SK-N-SH (cell line): ENCODE data around the gene B4GALT6.

Experiments
- CTCF ChIP-seq: fragments of 200-600 bp; sonication (generic); IDR thresholded peaks from 2 replicates; pipeline ENCODE4 v1.6.1; 2017; ENCODE audit warnings: antibody characterized with exemption, mild to moderate bottlenecking, moderate library complexity
- EP300 ChIP-seq, 2 experiments: IDR thresholded peaks; 2 replicates each; pipeline versions ENCODE4 v1.4.0 to v1.6.1; 2012; ENCODE audit warnings: borderline replicate concordance in 1 of 2, low read depth in 1 of 2, low read length in 1 of 2
- FOSL2 ChIP-seq: IDR thresholded peaks from 2 replicates; pipeline ENCODE4 v1.4.0; 2012; ENCODE audit warnings: low read depth, mild to moderate bottlenecking, moderate library complexity, borderline replicate concordance
- GABPA ChIP-seq: IDR thresholded peaks from 2 replicates; pipeline ENCODE4 v1.4.0; 2012; ENCODE audit warnings: low read depth, mild to moderate bottlenecking
- IRF3 ChIP-seq: fragments of 150-350 bp; IDR thresholded peaks from 2 replicates; pipeline ENCODE4 v1.6.1; 2016; ENCODE audit warnings: mild to moderate bottlenecking, low read depth, low read length
- NFIC ChIP-seq: IDR thresholded peaks from 2 replicates; pipeline ENCODE4 v1.4.0; 2012; ENCODE audit warnings: borderline replicate concordance
- POLR2AphosphoS5 ChIP-seq: IDR thresholded peaks from 2 replicates; pipeline ENCODE4 v1.6.1; 2012; ENCODE audit warnings: low read depth, low read length
- SIN3A ChIP-seq: IDR thresholded peaks from 2 replicates; pipeline ENCODE4 v1.6.1; 2012; ENCODE audit warnings: low read depth, mild to moderate bottlenecking, low read length, moderate library complexity, borderline replicate concordance
- TAF1 ChIP-seq: IDR thresholded peaks from 2 replicates; pipeline ENCODE4 v1.6.1; 2012; ENCODE audit warnings: low read depth, mild to moderate bottlenecking, low read length, moderate library complexity, borderline replicate concordance
- YY1 ChIP-seq: IDR thresholded peaks from 2 replicates; pipeline ENCODE4 v1.4.0; 2012; ENCODE audit warnings: low read depth, mild to moderate bottlenecking
- TF ChIP-seq, protein P1 (sequence below): IDR thresholded peaks from 2 replicates; pipeline ENCODE4 v1.4.0; 2012; ENCODE audit warnings: low read depth, borderline replicate concordance
- TF ChIP-seq, protein P2 (sequence below): IDR thresholded peaks from 2 replicates; pipeline ENCODE4 v1.4.0; 2012; ENCODE audit warnings: low read depth
- TF ChIP-seq, protein P3 (sequence below): IDR thresholded peaks from 2 replicates; pipeline ENCODE4 v1.6.1; 2012; ENCODE audit warnings: mild to moderate bottlenecking, low read depth, low read length, moderate library complexity

DNA sequence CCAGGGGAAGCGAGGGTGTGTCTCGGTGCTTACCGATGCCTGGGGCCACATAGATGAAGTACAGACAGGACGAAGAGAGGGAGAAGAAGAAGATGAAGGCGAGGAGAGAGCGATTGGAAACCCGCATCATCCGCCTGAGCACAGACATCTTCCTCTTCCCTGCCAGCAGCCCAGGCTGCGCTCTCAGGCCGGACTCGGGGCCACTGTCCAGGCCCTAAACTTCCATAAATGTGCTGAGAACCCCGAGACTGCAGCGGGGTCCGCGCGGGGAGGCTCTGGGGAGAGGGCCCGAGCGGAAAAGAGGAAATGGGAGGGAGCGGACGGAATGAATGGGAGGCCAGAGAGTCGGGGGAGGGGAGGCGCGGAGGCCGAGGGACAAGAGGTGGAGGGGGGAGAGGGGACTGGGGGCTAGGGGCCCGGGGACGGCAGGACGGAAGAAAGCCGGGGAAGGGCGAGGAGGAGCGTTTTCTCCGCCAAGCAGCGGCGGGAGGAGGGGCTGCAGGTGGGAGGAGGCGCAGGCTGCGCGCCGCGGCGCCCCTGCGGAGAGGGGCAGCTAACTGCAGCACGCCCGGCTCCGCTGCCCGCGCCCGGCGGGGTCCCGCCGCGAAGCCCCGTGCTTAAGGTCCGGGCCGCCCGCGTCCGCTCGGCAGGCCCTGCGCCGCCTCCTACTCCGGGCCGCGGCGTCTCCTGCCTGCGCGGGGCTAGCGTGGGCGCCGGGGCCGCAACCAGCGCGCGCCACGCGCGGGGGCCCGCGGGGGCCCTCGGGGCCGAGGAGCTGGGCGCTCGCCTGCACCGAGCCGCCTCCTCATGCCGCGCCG, at the start of gene B4GALT6:
- TF ChIP-seq YY1: no peak
- no peak for TF ChIP-seq TAF1
- TF ChIP-seq NFIC: no peak
- TF ChIP-seq CTCF: no peak
- TF ChIP-seq, protein P1, sequence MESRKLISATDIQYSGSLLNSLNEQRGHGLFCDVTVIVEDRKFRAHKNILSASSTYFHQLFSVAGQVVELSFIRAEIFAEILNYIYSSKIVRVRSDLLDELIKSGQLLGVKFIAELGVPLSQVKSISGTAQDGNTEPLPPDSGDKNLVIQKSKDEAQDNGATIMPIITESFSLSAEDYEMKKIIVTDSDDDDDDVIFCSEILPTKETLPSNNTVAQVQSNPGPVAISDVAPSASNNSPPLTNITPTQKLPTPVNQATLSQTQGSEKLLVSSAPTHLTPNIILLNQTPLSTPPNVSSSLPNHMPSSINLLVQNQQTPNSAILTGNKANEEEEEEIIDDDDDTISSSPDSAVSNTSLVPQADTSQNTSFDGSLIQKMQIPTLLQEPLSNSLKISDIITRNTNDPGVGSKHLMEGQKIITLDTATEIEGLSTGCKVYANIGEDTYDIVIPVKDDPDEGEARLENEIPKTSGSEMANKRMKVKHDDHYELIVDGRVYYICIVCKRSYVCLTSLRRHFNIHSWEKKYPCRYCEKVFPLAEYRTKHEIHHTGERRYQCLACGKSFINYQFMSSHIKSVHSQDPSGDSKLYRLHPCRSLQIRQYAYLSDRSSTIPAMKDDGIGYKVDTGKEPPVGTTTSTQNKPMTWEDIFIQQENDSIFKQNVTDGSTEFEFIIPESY: no peak
- TF ChIP-seq, protein P2, sequence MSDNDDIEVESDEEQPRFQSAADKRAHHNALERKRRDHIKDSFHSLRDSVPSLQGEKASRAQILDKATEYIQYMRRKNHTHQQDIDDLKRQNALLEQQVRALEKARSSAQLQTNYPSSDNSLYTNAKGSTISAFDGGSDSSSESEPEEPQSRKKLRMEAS: no peak
- TF ChIP-seq POLR2AphosphoS5: no peak
- TF ChIP-seq FOSL2: no peak
- TF ChIP-seq GABPA: no peak
- TF ChIP-seq, protein P3, sequence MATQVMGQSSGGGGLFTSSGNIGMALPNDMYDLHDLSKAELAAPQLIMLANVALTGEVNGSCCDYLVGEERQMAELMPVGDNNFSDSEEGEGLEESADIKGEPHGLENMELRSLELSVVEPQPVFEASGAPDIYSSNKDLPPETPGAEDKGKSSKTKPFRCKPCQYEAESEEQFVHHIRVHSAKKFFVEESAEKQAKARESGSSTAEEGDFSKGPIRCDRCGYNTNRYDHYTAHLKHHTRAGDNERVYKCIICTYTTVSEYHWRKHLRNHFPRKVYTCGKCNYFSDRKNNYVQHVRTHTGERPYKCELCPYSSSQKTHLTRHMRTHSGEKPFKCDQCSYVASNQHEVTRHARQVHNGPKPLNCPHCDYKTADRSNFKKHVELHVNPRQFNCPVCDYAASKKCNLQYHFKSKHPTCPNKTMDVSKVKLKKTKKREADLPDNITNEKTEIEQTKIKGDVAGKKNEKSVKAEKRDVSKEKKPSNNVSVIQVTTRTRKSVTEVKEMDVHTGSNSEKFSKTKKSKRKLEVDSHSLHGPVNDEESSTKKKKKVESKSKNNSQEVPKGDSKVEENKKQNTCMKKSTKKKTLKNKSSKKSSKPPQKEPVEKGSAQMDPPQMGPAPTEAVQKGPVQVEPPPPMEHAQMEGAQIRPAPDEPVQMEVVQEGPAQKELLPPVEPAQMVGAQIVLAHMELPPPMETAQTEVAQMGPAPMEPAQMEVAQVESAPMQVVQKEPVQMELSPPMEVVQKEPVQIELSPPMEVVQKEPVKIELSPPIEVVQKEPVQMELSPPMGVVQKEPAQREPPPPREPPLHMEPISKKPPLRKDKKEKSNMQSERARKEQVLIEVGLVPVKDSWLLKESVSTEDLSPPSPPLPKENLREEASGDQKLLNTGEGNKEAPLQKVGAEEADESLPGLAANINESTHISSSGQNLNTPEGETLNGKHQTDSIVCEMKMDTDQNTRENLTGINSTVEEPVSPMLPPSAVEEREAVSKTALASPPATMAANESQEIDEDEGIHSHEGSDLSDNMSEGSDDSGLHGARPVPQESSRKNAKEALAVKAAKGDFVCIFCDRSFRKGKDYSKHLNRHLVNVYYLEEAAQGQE: no peak
- no peak for TF ChIP-seq IRF3
- no peak for TF ChIP-seq SIN3A
- no peak for TF ChIP-seq EP300 (IDR thresholded peaks at IDR 0.05; ENCODE audit: borderline replicate concordance in 1 of 2, low read depth in 1 of 2, low read length in 1 of 2)
